OCI-LY7 (cell line): ENCODE results near the gene CD81. TPM values are rescaled to one million over a fixed set of nuclear protein-coding genes. Genes with fewer than 3 reads are reported as not detected.

Experiments
- BruUV-seq: library from RNA; stranded (reverse); fragments of 400-500 nt; replicated peaks from 2 replicates; lab custom pipeline; 2021; lab: Mats Ljungman, UMichigan
- CTCF ChIA-PET: fragments of 300-600 bp; sonication (Branson Sonifier 250); formaldehyde crosslinking; loops from one replicate; lab custom pipeline; 2022; ENCODE audit warnings: antibody characterized with exemption; ENCODE audit not compliant: unreplicated experiment; lab: Charles Lee
- POLR2A ChIA-PET: fragments of 300-600 bp; sonication (Branson Sonifier 250); formaldehyde crosslinking; loops from one replicate; lab custom pipeline; 2022; ENCODE audit warnings: antibody characterized with exemption; lab: Charles Lee
- DNase-seq: peaks from one replicate; pipeline ENCODE4 v3.0.0-alpha.2; 2015; ENCODE audit warnings: low spot score
- H2AFZ ChIP-seq: fragments of 200-600 bp; sonication (generic), shearing (Covaris generic); 2 replicates; pipeline ENCODE4 v1.6.1; 2014; ENCODE audit warnings: mild to moderate bottlenecking, antibody characterized with exemption, low read length, moderate library complexity
- H3K27ac ChIP-seq: fragments of 200-600 bp; sonication (generic); 2 replicates; pipeline ENCODE4 v1.5.1; 2014; ENCODE audit warnings: mixed run types, low read depth, mild to moderate bottlenecking, moderate library complexity, low read length, inconsistent platforms; ENCODE audit not compliant: poor library complexity, severe bottlenecking
- H3K36me3 ChIP-seq: fragments of 200-600 bp; sonication (generic); 2 replicates; pipeline ENCODE4 v1.6.1; 2014; ENCODE audit warnings: mild to moderate bottlenecking, antibody characterized with exemption, low read length, moderate library complexity, mixed read lengths; ENCODE audit not compliant: insufficient read depth
- H3K4me1 ChIP-seq: fragments of 200-600 bp; sonication (generic); 2 replicates; pipeline ENCODE4 v1.5.1; 2014; ENCODE audit warnings: mild to moderate bottlenecking, low read length; ENCODE audit not compliant: insufficient read depth, poor library complexity, severe bottlenecking
- H3K4me2 ChIP-seq: fragments of 200-600 bp; sonication (generic); 2 replicates; pipeline ENCODE4 v1.6.1; 2014; ENCODE audit warnings: mild to moderate bottlenecking, low read length
- H3K4me3 ChIP-seq: fragments of 200-600 bp; sonication (generic); 2 replicates; pipeline ENCODE4 v1.5.1; 2014; ENCODE audit warnings: mild to moderate bottlenecking, low read depth, low read length; ENCODE audit not compliant: poor library complexity, severe bottlenecking
- H3K79me2 ChIP-seq: fragments of 200-600 bp; sonication (generic); 2 replicates; pipeline ENCODE4 v1.6.1; 2016; ENCODE audit warnings: low read depth, mild to moderate bottlenecking, low read length, moderate library complexity, mixed read lengths; ENCODE audit not compliant: insufficient read depth
- H3K9me2 ChIP-seq: fragments of 200-600 bp; sonication (generic); 2 replicates; pipeline ENCODE4 v1.6.1; 2016; ENCODE audit warnings: mild to moderate bottlenecking, low read length, mixed read lengths; ENCODE audit not compliant: insufficient read depth
- H3K9me3 ChIP-seq: fragments of 200-600 bp; sonication (generic); 2 replicates; pipeline ENCODE4 v1.6.1; 2014; ENCODE audit warnings: mild to moderate bottlenecking, mixed run types, low read length, mixed read lengths
- H4K20me1 ChIP-seq: fragments of 200-600 bp; sonication (generic); 2 replicates; pipeline ENCODE4 v1.6.1; 2014; ENCODE audit warnings: mild to moderate bottlenecking, antibody characterized with exemption, low read length, moderate library complexity, mixed read lengths; ENCODE audit not compliant: insufficient read depth
- EZH2phosphoT487 ChIP-seq: fragments of 200-600 bp; sonication (generic); IDR thresholded peaks from 2 replicates; pipeline ENCODE4 v1.6.1; 2018; ENCODE audit warnings: low read depth, borderline replicate concordance, mild to moderate bottlenecking, mixed run types, antibody characterized with exemption, low read length, moderate library complexity, mixed read lengths
- intact Hi-C: fragments of 100-400 bp; cut with micrococcal nuclease; formaldehyde crosslinking; loops from one replicate; pipeline ENCODE4 v1.10.0; 2022; ENCODE audit not compliant: unreplicated experiment
- total RNA-seq, 2 experiments: library from RNA; depleted of rRNA in 1 of 2; stranded (reverse); fragments of >200 nt in 1 of 2; shearing (Covaris generic) in 1 of 2; gene quantifications; 2 replicates each; pipeline ENCODE4 v1.2.3, GENCODE V29; 2014 to 2022
- TF ChIP-seq, protein P1 (sequence below): fragments of 200-600 bp; sonication (generic); conservative IDR thresholded peaks from 2 replicates; pipeline ENCODE4 v1.5.1; 2014; ENCODE audit warnings: mild to moderate bottlenecking, antibody characterized with exemption, low read length, moderate library complexity, mixed read lengths

CD81 gene
- total RNA-seq, 2 experiments from 2014 or later: 290 to 343 TPM

DNA sequence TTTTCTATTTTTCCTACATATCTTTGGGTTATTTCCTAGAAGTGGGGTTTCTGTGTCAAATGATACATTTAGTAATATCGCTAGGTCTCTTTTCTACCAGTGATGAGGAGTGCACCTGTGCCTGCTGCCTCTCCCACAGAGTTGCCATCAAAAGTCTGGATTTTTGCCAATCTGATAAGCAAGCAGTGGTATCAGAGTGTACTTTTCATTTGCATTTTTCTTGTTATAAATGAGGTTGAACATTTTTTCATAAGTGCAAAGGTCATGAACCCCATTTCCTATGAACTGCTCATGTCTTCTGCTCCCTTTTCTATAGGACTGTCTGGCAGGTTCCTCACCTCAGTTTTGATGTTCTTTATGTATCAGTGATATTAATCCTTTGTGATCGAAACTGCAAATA lies 65.5 kb downstream of the CD81 start:
- CTCF ChIA-PET: no interaction called here
- Histone ChIP-seq H3K4me3 (no peak overlapping the region), H3K9me2 (no peaks in the 10 kb centered on the region), H3K36me3 (no peaks in the 10 kb centered on the region), H4K20me1 (no peaks in the 10 kb centered on the region), H3K4me2 (no peak overlapping the region), H3K9me3 (no peaks in the 10 kb centered on the region), H3K4me1 (peaks cover 19% of the 10 kb centered on the region), H2AFZ (no peak overlapping the region), H3K27ac (no peak overlapping the region), H3K79me2 (no peaks in the 10 kb centered on the region)
- intact Hi-C loops: no loop called here
- POLR2A ChIA-PET: no interaction called here
- DNase-seq: no peak
- no TSS peak for BruUV-seq
- no peak for TF ChIP-seq EZH2phosphoT487
- TF ChIP-seq, protein P1, sequence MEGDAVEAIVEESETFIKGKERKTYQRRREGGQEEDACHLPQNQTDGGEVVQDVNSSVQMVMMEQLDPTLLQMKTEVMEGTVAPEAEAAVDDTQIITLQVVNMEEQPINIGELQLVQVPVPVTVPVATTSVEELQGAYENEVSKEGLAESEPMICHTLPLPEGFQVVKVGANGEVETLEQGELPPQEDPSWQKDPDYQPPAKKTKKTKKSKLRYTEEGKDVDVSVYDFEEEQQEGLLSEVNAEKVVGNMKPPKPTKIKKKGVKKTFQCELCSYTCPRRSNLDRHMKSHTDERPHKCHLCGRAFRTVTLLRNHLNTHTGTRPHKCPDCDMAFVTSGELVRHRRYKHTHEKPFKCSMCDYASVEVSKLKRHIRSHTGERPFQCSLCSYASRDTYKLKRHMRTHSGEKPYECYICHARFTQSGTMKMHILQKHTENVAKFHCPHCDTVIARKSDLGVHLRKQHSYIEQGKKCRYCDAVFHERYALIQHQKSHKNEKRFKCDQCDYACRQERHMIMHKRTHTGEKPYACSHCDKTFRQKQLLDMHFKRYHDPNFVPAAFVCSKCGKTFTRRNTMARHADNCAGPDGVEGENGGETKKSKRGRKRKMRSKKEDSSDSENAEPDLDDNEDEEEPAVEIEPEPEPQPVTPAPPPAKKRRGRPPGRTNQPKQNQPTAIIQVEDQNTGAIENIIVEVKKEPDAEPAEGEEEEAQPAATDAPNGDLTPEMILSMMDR: no peak

DNA sequence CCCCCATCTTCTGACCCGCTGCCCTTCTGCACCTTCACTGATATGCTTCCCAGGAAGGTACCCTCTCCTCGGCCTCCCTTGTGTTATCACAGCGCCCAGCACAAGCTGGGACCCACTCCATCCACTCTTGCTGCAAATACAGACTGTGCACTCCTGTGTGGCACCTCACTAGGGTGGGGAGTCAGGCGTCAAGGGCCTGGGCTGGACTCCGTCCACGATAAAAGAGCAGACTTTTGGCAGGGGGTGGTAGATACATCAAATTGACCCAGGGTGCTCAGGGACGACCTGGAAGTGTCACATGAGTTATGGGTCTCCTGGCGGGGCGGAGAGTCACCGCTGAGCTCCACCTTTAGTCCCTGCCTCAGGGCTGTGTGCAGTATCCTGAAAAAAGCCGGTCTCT lies 66.3 kb downstream of the CD81 start:
- Histone ChIP-seq H3K27ac (no peak overlapping the region), H3K4me3 (no peak overlapping the region), H3K9me3 (no peaks in the 10 kb centered on the region), H2AFZ (no peak overlapping the region), H3K4me1 (peaks cover 21% of the 10 kb centered on the region), H3K36me3 (no peaks in the 10 kb centered on the region), H3K4me2 (no peak overlapping the region), H3K9me2 (no peaks in the 10 kb centered on the region), H3K79me2 (no peaks in the 10 kb centered on the region), H4K20me1 (no peaks in the 10 kb centered on the region)
- no TSS peak for BruUV-seq
- ChIA-PET POLR2A (no interaction called here), CTCF (no interaction called here)
- intact Hi-C loops: no loop called here
- TF ChIP-seq, protein P1: no peak
- no peak for TF ChIP-seq EZH2phosphoT487
- DNase-seq: no peak

GRCh38 chr11:2443881-2444820 lies 67.0 kb downstream of the CD81 start, which contains the start of gene TRPM5:
TRPM5 (minus strand) TSS chr11:2444514; CDS start chr11:2423036, 21,478 bp downstream.
- no peaks in the 10 kb centered on the region for H3K36me3 ChIP-seq
- DNase-seq: peak; percentile 69
- H3K27ac ChIP-seq: no peak within 1 kb of the TSS
- H3K4me3 ChIP-seq: peak within 1 kb of the TSS; percentile 18
- no peaks in the 10 kb centered on the region for H3K9me2 ChIP-seq
- no peaks in the 10 kb centered on the region for H3K79me2 ChIP-seq
- TF ChIP-seq EZH2phosphoT487: no peak
- TF ChIP-seq, protein P1: no peak
- peaks cover 21% of the 10 kb centered on the region for H3K4me1 ChIP-seq
- no peaks in the 10 kb centered on the region for H3K9me3 ChIP-seq
- no peaks in the 10 kb centered on the region for H4K20me1 ChIP-seq
- peak within 1 kb of the TSS; percentile 42; the same call in 1 of the 2 replicates for H3K4me2 ChIP-seq
- intact Hi-C loops: no loop called here
- POLR2A ChIA-PET: no interaction called here
- CTCF ChIA-PET: no interaction called here
- BruUV-seq: no TSS peak
- no peak within 1 kb of the TSS for H2AFZ ChIP-seq
